ENCODE results near the gene AOAH. TPM values are rescaled to one million over a fixed set of nuclear protein-coding genes. Genes with fewer than 3 reads are reported as not detected.
A peak's percentile ranks its signal among the peaks of the same experiment; 100 is the strongest.

The AOAH gene
- total and polyA plus RNA-seq, 2 donors (not counting 3 experiments of a cell fraction or from before 2014, with no cell fraction given): not detected

- H3K27ac ChIP-seq (ENCODE audit: insufficient read depth, low read depth, low read length): no peak overlapping the region
- dilution Hi-C loops (cut with MboI; ENCODE audit: extremely low pct_ligation_motif_present, low sequenced_read_pairs) (no loop called here), intact Hi-C loops (cut with micrococcal nuclease) (no loop called here)
- FAIRE-seq (no peak), DNase-seq (ENCODE audit: low read depth, low spot score) (no peak)
- no peaks in the 10 kb centered on the region for H3K79me2 ChIP-seq (ENCODE audit: control insufficient read depth, insufficient read depth, low read length)
- no TSS peak for BruUV-seq (replicated peaks)
- H3K4me1 ChIP-seq (ENCODE audit: control insufficient read depth, extremely low read depth, insufficient read depth, low read length): no peaks in the 10 kb centered on the region
- ChIA-PET CTCF (interaction anchor here (1.1 to 1.5 kb wide), 3 partner anchors 164 to 694 kb away, joined by 3 to 5 read pairs (median 3); no protein-coding TSS in a partner anchor), POLR2A (no interaction called here)
- H3K9ac ChIP-seq (replicated peaks; ENCODE audit: extremely low read depth, insufficient read depth, low read length): no peak overlapping the region
- no peaks in the 10 kb centered on the region for H3K9me1 ChIP-seq (replicated peaks; ENCODE audit: control insufficient read depth, extremely low read depth, insufficient read depth, low read length)
- TF ChIP-seq GATA2 (IDR thresholded peaks at IDR 0.05; ENCODE audit: insufficient read depth, insufficient read length, low read depth, low read length) (no peak), FOS (IDR thresholded peaks at IDR 0.05; ENCODE audit: borderline replicate concordance, insufficient read depth, low read length) (peak; percentile 12)
- H4K20me1 ChIP-seq (replicated peaks; ENCODE audit: control insufficient read depth, extremely low read depth, insufficient read depth, low read length): no peaks in the 10 kb centered on the region
- H3K27me3 ChIP-seq (ENCODE audit: control insufficient read depth in 2 of 2, insufficient read depth in 2 of 2, low read length in 2 of 2): peaks cover 0 to 2% of the 10 kb centered on the region in 2 experiments
- H2AFZ ChIP-seq (ENCODE audit: low read depth, low read length): no peak overlapping the region
- H3K36me3 ChIP-seq (ENCODE audit: control insufficient read depth in 2 of 2, extremely low read depth in 1 of 2, insufficient read depth in 2 of 2, low read length in 2 of 2): no peaks in the 10 kb centered on the region
- no peak overlapping the region for H3K4me2 ChIP-seq (ENCODE audit: insufficient read depth, low read length)
- H3K9me3 ChIP-seq (replicated peaks; ENCODE audit: control insufficient read depth, insufficient read depth, low read length): no peaks in the 10 kb centered on the region
- no peak overlapping the region for H3K4me3 ChIP-seq (replicated peaks in 1 of 3; ENCODE audit: insufficient read depth in 1 of 3, low read depth in 1 of 3, low read length in 3 of 3)
Measured at GRCh38 chr7:36506820-36507219, 217.5 kb downstream of the AOAH start.

GRCh38 chr7:36506130-36506798, 218.0 kb downstream of the AOAH start:
- Histone ChIP-seq H3K9me1 (replicated peaks; ENCODE audit: control insufficient read depth, extremely low read depth, insufficient read depth, low read length) (no peaks in the 10 kb centered on the region), H2AFZ (ENCODE audit: low read depth, low read length) (no peak overlapping the region), H3K4me1 (ENCODE audit: control insufficient read depth, extremely low read depth, insufficient read depth, low read length) (no peaks in the 10 kb centered on the region), H3K27ac (ENCODE audit: insufficient read depth, low read depth, low read length) (no peak overlapping the region), H3K9me3 (replicated peaks; ENCODE audit: control insufficient read depth, insufficient read depth, low read length) (no peaks in the 10 kb centered on the region), H3K9ac (replicated peaks; ENCODE audit: extremely low read depth, insufficient read depth, low read length) (no peak overlapping the region), H4K20me1 (replicated peaks; ENCODE audit: control insufficient read depth, extremely low read depth, insufficient read depth, low read length) (no peaks in the 10 kb centered on the region), H3K79me2 (ENCODE audit: control insufficient read depth, insufficient read depth, low read length) (no peaks in the 10 kb centered on the region), H3K36me3 (ENCODE audit: control insufficient read depth in 2 of 2, extremely low read depth in 1 of 2, insufficient read depth in 2 of 2, low read length in 2 of 2) (no peaks in the 10 kb centered on the region), H3K27me3 (ENCODE audit: control insufficient read depth in 2 of 2, insufficient read depth in 2 of 2, low read length in 2 of 2) (peaks cover 0 to 2% of the 10 kb centered on the region in 2 experiments), H3K4me2 (ENCODE audit: insufficient read depth, low read length) (no peak overlapping the region), H3K4me3 (replicated peaks in 1 of 3; ENCODE audit: insufficient read depth in 1 of 3, low read depth in 1 of 3, low read length in 3 of 3) (no peak overlapping the region)
- intact Hi-C loops (cut with micrococcal nuclease) (no loop called here), dilution Hi-C loops (cut with MboI; ENCODE audit: extremely low pct_ligation_motif_present, low sequenced_read_pairs) (no loop called here)
- ChIA-PET POLR2A (no interaction called here), CTCF (interaction anchor here (1.1 to 1.3 kb wide), 2 partner anchors 693 to 695 kb away, joined by 3 read pairs; no protein-coding TSS in a partner anchor)
- FAIRE-seq (no peak), DNase-seq (ENCODE audit: low read depth, low spot score) (no peak)
- TF ChIP-seq EZH2 (IDR thresholded peaks at IDR 0.05; ENCODE audit: borderline replicate concordance, low read depth, low read length, severe bottlenecking) (no peak), FOS (IDR thresholded peaks at IDR 0.05; ENCODE audit: borderline replicate concordance, insufficient read depth, low read length) (no peak), POLR2A (IDR thresholded peaks at IDR 0.05; ENCODE audit: low read depth, low read length) (no peak), JUN (IDR thresholded peaks at IDR 0.05; ENCODE audit: borderline replicate concordance, insufficient read depth, insufficient read length, low read depth) (no peak), MYC (IDR thresholded peaks at IDR 0.05; ENCODE audit: low read depth, low read length) (no peak), POLR2AphosphoS5 (IDR thresholded peaks at IDR 0.05; ENCODE audit: insufficient read depth, low read depth, low read length) (no peak), CTCF (IDR thresholded peaks at IDR 0.05; ENCODE audit: extremely low read depth in 1 of 2, insufficient read depth in 1 of 2, low read depth in 1 of 2, low read length in 2 of 2) (no peak), MAX (IDR thresholded peaks at IDR 0.05; ENCODE audit: insufficient read depth, insufficient read length) (no peak), GATA2 (IDR thresholded peaks at IDR 0.05; ENCODE audit: insufficient read depth, insufficient read length, low read depth, low read length) (no peak)
- no TSS peak for BruUV-seq (replicated peaks)

Measured in endothelial cell of umbilical vein (primary cell).